A673 (cell line): Measurements from ENCODE around the gene NEGR1. TPM values are rescaled to one million over a fixed set of nuclear protein-coding genes. Genes with fewer than 3 reads are reported as not detected.

Experiments
- BruUV-seq: library from RNA; stranded (reverse); fragments of 400-500 nt; replicated peaks from 2 replicates; lab custom pipeline; 2021; lab: Mats Ljungman, UMichigan
- CTCF ChIA-PET: fragments of 300-600 bp; sonication (Branson Sonifier 250); formaldehyde crosslinking; loops from one replicate; lab custom pipeline; 2022; ENCODE audit warnings: antibody characterized with exemption; lab: Charles Lee
- POLR2A ChIA-PET: fragments of 300-600 bp; sonication (Branson Sonifier 250); formaldehyde crosslinking; loops from one replicate; lab custom pipeline; 2022; ENCODE audit warnings: antibody characterized with exemption; ENCODE audit not compliant: low non-redundant PET; lab: Charles Lee
- DNase-seq: peaks from one replicate; pipeline ENCODE4 v3.0.0-alpha.2; 2015; ENCODE audit warnings: low spot score
- H3K27ac ChIP-seq: fragments of 200-600 bp; sonication (generic); 2 replicates; pipeline ENCODE4 v1.5.1; 2016; ENCODE audit warnings: mixed run types, low read depth, mild to moderate bottlenecking, mixed read lengths, antibody characterized with exemption, low read length; ENCODE audit not compliant: poor library complexity, severe bottlenecking
- H3K27me3 ChIP-seq: fragments of 200-600 bp; sonication (generic); replicated peaks from 2 replicates; pipeline ENCODE4 v1.6.1; 2017; ENCODE audit warnings: mixed run types, low read depth, mild to moderate bottlenecking, mixed read lengths, antibody characterized with exemption, low read length; ENCODE audit not compliant: insufficient read depth, poor library complexity
- H3K36me3 ChIP-seq: fragments of 200-600 bp; sonication (generic); 2 replicates; pipeline ENCODE4 v1.6.1; 2016; ENCODE audit warnings: mixed run types, mild to moderate bottlenecking, mixed read lengths, antibody characterized with exemption, low read length; ENCODE audit not compliant: insufficient read depth, poor library complexity, severe bottlenecking
- H3K4me1 ChIP-seq: fragments of 200-600 bp; sonication (generic); 2 replicates; pipeline ENCODE4 v1.6.1; 2017; ENCODE audit warnings: mixed run types, mild to moderate bottlenecking, mixed read lengths, antibody characterized with exemption, low read length; ENCODE audit not compliant: insufficient read depth, poor library complexity, severe bottlenecking
- H3K4me3 ChIP-seq: fragments of 200-600 bp; sonication (generic); 2 replicates; pipeline ENCODE4 v1.5.1; 2016; ENCODE audit warnings: low read depth, mixed run types, mild to moderate bottlenecking, mixed read lengths, low read length; ENCODE audit not compliant: poor library complexity, severe bottlenecking
- H3K9me3 ChIP-seq: fragments of 200-600 bp; sonication (generic); 2 replicates; pipeline ENCODE4 v1.6.1; 2016; ENCODE audit warnings: mixed run types, low read depth, mild to moderate bottlenecking, mixed read lengths, antibody characterized with exemption, low read length; ENCODE audit not compliant: poor library complexity, severe bottlenecking
- CTCF ChIP-seq: fragments of 300-800, 200-600 bp; sonication (generic); conservative IDR thresholded peaks from 2 replicates; pipeline ENCODE4 v1.5.1; 2017; ENCODE audit warnings: low read depth, mild to moderate bottlenecking, antibody characterized with exemption, low read length, moderate library complexity, mixed read lengths
- EZH2 ChIP-seq: fragments of 200-600 bp; sonication (generic); IDR thresholded peaks from 2 replicates; pipeline ENCODE4 v1.6.1; 2017; ENCODE audit warnings: borderline replicate concordance, low read depth, mild to moderate bottlenecking, mixed read lengths, antibody characterized with exemption, low read length; ENCODE audit not compliant: poor library complexity, severe bottlenecking
- intact Hi-C: fragments of 100-400 bp; cut with micrococcal nuclease; formaldehyde crosslinking; loops from one replicate; pipeline ENCODE4 v1.10.0; 2022; ENCODE audit not compliant: unreplicated experiment
- total RNA-seq: library from RNA; stranded (reverse); gene quantifications from 2 replicates; pipeline ENCODE4 v1.2.3, GENCODE V29; 2021

Gene NEGR1
- total RNA-seq, 1 experiment from 2014 or later, result 7.6 TPM

- no peak for DNase-seq
- H3K4me3 ChIP-seq, result no peak overlapping the region
- CTCF ChIA-PET, result no interaction called here
- POLR2A ChIA-PET, result no interaction called here
- no peaks in the 10 kb centered on the region for H3K36me3 ChIP-seq
- peaks cover 3% of the 10 kb centered on the region for H3K9me3 ChIP-seq
- no peak for TF ChIP-seq CTCF
- H3K27ac ChIP-seq, result no peak overlapping the region
- H3K4me1 ChIP-seq, result peaks cover 4% of the 10 kb centered on the region
- H3K27me3 ChIP-seq, result no peaks in the 10 kb centered on the region
- no TSS peak for BruUV-seq
- intact Hi-C loops, result no loop called here
These were observed 544.1 kb downstream of the NEGR1 start for GRCh38 chr1:71738256-71738655.

- DNase-seq, result peak; percentile 15
- Histone ChIP-seq H3K4me3 (no peak overlapping the region), H3K27me3 (no peaks in the 10 kb centered on the region), H3K36me3 (no peaks in the 10 kb centered on the region), H3K4me1 (peaks cover 4% of the 10 kb centered on the region), H3K27ac (no peak overlapping the region), H3K9me3 (peaks cover 3% of the 10 kb centered on the region)
- ChIA-PET CTCF (no interaction called here), POLR2A (no interaction called here)
- intact Hi-C loops, result no loop called here
- no TSS peak for BruUV-seq
- TF ChIP-seq EZH2 (no peak), CTCF (no peak)
These were observed 544.6 kb downstream of the NEGR1 start for GRCh38 chr1:71737768-71738167.

- no peak overlapping the region for H3K27ac ChIP-seq
These were observed 549.2 kb downstream of the NEGR1 start for GRCh38 chr1:71733121-71733520.

More at GRCh38 chr1:71733121-71733520, 549.2 kb downstream of the NEGR1 start:
- Histone ChIP-seq H3K9me3 (no peaks in the 10 kb centered on the region), H3K4me1 (peaks cover 2% of the 10 kb centered on the region), H3K27me3 (no peaks in the 10 kb centered on the region), H3K36me3 (no peaks in the 10 kb centered on the region), H3K4me3 (no peak overlapping the region)
- TF ChIP-seq EZH2 (no peak), CTCF (no peak)
- intact Hi-C loops, result no loop called here
- CTCF ChIA-PET, result no interaction called here
- DNase-seq, result no peak
- no TSS peak for BruUV-seq
- POLR2A ChIA-PET, result no interaction called here
